Erythroblast (primary cell): Measurements from ENCODE around the gene PDE4D.

Experiments used
- GATA1 ChIP-seq: IDR thresholded peaks from 2 replicates; pipeline ENCODE4 v1.6.1; 2011; ENCODE audit warnings: low read depth, mild to moderate bottlenecking, control low read depth, low read length, moderate library complexity
- POLR2A ChIP-seq: IDR thresholded peaks from 2 replicates; pipeline ENCODE4 v1.6.1; 2011; ENCODE audit warnings: mild to moderate bottlenecking, low read length

DNA sequence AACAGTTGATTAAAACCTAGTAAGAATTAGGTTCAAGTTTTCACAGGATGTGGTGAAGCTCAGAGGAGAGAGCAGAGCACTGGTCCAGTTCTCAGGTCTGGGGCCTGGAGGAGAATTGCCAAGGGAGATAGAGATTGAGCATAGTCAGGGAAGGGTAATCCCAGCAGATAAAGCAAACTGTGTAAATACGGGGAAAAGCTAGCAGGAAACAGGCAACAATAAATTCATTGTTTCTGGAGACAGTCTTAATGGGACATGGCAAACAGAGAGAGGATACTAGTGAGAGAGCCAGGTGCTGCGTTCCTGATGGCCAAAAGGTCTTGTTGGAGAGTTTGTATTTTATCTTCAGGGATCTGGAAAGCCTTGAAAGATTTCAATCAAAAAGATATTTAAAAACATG, 333.0 kb downstream of the PDE4D start:
- TF ChIP-seq POLR2A (no peak), GATA1 (no peak)
